Measurements from ENCODE around the gene CCNF. TPM values are rescaled to one million over a fixed set of nuclear protein-coding genes. Genes with fewer than 3 reads are reported as not detected.
A peak's percentile ranks its signal among the peaks of the same experiment; 100 is the strongest.

Gene CCNF
- total RNA-seq, 2 experiments from 2014 or later: 84.2 to 103 TPM

DNA sequence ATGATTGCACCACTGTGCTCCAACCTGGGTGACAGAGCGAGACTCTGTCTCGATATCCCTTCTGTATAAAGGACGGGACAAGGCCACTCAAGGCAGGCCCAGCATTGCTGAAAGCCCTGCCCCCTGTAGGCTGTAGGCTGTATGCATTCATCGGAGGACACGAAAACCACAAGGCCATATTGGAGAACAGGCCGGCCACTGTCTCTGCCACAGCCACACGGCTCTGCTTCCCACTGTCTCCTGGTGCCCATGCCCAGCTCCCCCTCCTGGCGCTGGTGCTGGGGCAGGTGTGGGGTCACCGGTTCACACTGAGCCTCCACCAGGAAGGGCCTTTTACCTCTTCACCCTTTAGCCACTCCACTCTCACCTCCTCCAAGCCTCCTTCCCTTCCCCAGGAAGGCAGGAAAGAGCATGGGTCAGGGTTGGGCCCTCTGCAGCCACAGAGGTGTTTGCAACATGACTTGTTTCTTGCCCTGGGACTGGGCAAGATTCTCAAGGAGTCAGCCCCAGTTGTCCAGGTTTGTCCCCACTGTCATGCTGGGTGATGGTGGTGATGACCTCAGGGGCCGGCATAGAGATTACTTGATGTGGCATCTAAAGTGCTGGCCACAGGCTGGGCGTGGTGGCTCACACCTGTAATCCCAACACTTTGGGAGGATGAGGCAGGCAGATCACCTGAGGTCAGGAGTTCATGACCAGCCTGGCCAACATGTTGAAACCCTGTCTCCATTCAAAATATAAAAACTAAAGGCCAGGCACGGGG, 36.6 kb downstream of the CCNF start:
- Mint-ChIP-seq H3K36me3 (no peaks in the 10 kb centered on the region), H3K4me1 (peaks cover 12% of the 10 kb centered on the region), H3K4me3 (no peak overlapping the region), H3K9me3 (ENCODE audit: low read depth) (no peaks in the 10 kb centered on the region), H3K27ac (no peak overlapping the region), H3K27me3 (peaks cover 35% of the 10 kb centered on the region)
- DNase-seq (no peak), ATAC-seq (no peak)
- CTCF ChIA-PET: no interaction called here

- Mint-ChIP-seq H3K4me1 (peaks cover 8% of the 10 kb centered on the region), H3K36me3 (no peaks in the 10 kb centered on the region), H3K4me3 (no peak overlapping the region), H3K9me3 (ENCODE audit: low read depth) (no peaks in the 10 kb centered on the region), H3K27me3 (peaks cover 36% of the 10 kb centered on the region), H3K27ac (no peak overlapping the region)
- DNase-seq (no peak), ATAC-seq (no peak)
- CTCF ChIA-PET: no interaction called here
Measured at GRCh38 chr16:2466667-2467527, 37.6 kb downstream of the CCNF start.

DNA sequence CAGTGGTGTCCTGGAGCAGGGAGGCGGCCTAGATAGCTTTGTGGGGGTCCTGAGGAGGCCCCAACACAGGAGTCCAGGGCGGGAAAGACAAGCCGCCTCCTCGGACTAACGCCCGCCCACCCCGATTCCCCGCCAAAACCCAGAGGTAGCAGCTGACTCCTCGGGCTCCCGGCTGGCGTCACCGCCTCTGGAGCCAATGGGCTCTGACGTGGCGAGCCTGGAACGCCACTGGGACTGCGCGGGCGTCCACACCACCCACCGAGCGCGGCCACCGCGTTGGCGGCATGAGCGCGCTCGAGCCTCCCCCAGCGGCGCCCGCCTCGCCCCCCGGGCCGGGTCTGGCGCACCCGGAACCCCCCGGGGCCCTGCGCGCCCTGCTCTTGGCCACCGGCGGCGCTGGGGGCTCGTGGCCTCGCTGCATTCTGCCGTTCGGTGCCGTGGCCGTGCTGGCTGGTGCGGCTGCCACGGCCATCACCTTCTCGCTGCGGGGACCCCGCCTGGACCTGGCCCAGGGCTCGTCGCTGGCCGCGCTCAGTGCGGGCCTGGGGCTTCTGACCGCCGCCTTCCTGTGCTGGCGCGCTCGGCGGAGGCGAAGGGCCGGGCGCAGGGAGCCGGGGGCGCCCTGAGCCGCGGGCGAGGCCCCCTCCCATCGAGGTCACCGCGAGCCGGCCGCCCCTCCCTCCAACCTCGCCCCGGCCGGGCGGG, 38.4 kb downstream of the CCNF start:
- peaks cover 43% of the 10 kb centered on the region for H3K27me3 Mint-ChIP-seq
- ATAC-seq: peak; percentile 24
- no peaks in the 10 kb centered on the region for H3K36me3 Mint-ChIP-seq
- CTCF ChIA-PET: interaction anchor here (0.7 to 2.6 kb wide), 4 partner anchors 8 to 46 kb away, joined by 3 to 9 read pairs (median 4); partner anchors contain the start of genes ATP6V0C and TEDC2
- peaks cover 8% of the 10 kb centered on the region for H3K4me1 Mint-ChIP-seq
- no peak overlapping the region for H3K27ac Mint-ChIP-seq
- no peak overlapping the region for H3K4me3 Mint-ChIP-seq
- DNase-seq: no peak
- H3K9me3 Mint-ChIP-seq (ENCODE audit: low read depth): no peaks in the 10 kb centered on the region

GRCh38 chr16:2468233-2468724, 39.0 kb downstream of the CCNF start:
- H3K4me3 Mint-ChIP-seq: no peak overlapping the region
- CTCF ChIA-PET: interaction anchor here (0.6 to 2.6 kb wide), 6 partner anchors 8 to 47 kb away, joined by 3 to 9 read pairs (median 3); partner anchors contain the start of genes ATP6V0C and TEDC2
- ATAC-seq: peak; percentile 14
- H3K36me3 Mint-ChIP-seq: no peaks in the 10 kb centered on the region
- no peak for DNase-seq
- peaks cover 8% of the 10 kb centered on the region for H3K4me1 Mint-ChIP-seq
- no peak overlapping the region for H3K27ac Mint-ChIP-seq
- peaks cover 49% of the 10 kb centered on the region for H3K27me3 Mint-ChIP-seq
- H3K9me3 Mint-ChIP-seq (ENCODE audit: low read depth): no peaks in the 10 kb centered on the region

DNA sequence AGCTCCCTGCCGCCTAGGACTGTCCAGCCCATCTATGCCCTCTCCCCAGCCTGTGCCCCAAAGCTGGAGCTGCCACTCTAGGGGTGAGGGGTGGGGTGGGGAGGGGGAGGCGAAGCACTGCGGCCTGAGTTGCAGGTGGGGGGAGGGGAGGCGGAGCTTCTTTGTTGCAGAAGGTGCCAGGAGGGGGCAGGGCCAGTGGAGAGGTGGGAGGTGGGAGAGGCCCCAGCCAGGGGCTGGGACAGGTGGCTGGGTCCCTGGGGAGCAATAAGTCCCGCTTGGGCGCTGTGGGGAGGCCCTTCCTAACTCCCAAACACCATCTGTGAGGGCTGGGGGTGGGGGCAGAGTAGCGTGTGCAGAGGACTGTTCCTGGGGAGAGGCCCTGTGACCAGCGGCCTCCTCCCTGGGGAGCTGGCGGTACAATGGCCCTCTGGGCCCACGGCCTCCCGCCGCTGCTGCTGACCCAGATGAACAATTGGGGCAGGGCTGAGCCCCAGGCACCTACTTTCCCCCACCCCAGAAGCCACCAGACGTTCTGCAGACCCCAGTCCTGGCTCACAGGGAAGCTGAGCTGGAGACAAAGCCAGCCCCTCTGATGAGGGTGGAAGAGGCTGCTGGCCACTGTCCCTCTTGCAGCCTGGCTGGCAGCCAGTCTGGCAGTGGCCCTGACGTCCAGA, 39.6 kb downstream of the CCNF start:
- CTCF ChIA-PET: interaction anchor here (0.6 to 2.6 kb wide), 6 partner anchors 9 to 48 kb away, joined by 3 to 9 read pairs (median 3); partner anchors contain the start of genes ATP6V0C and TEDC2
- ATAC-seq (no peak), DNase-seq (no peak)
- Mint-ChIP-seq H3K9me3 (ENCODE audit: low read depth) (no peaks in the 10 kb centered on the region), H3K27me3 (peaks cover 51% of the 10 kb centered on the region), H3K36me3 (no peaks in the 10 kb centered on the region), H3K4me1 (peaks cover 10% of the 10 kb centered on the region), H3K27ac (no peak overlapping the region), H3K4me3 (no peak overlapping the region)

DNA sequence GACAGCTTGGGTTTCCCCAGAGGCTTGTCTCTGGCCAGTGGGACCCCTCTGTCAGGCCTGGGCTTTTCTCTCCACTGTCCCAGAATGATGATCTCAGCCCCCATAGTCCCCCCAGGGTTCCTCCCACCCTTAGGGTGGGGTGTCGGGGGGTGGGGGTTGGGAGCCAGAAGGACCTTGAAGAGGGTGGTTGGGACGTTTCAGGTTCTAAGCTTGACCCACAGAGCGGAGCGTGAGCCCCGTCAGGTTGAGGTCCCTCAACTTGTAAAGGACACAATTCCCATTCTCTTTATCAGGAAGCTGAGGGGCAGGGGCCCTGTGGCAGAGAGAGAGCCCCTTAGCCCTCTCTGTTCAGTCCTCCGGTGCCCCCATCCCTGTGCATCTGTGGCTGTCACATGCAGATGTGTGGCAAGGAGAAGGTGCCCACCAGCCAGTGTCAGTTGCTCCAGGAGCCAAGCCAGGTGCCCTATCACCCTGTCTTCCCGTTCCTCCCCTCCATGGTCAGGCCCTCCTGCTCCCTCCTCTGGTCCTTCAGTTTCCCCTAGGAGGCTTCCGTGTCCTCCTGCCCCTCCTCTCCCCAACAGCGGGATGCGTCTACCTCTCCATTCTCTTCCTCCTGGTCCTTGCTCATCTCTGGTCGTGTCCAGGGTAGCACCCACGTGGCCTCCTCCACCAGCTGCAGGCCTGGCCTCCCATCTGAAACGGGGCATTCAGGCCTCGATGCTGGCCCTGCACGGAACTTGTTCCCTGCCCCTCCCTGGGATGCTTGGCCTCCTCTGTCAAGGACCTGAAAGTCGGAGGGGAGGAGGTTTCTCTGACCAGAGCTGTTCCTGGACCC, 40.4 kb downstream of the CCNF start:
- no peak overlapping the region for H3K27ac Mint-ChIP-seq

GRCh38 chr16:2470234-2470601, 41.0 kb downstream of the CCNF start:
- CTCF ChIA-PET: interaction anchor here (1.0 to 2.6 kb wide), 4 partner anchors 16 to 330 kb away, joined by 3 to 9 read pairs (median 4); no protein-coding TSS in a partner anchor
- Mint-ChIP-seq H3K27ac (no peak overlapping the region), H3K36me3 (no peaks in the 10 kb centered on the region), H3K9me3 (ENCODE audit: low read depth) (no peaks in the 10 kb centered on the region), H3K27me3 (peaks cover 51% of the 10 kb centered on the region), H3K4me1 (peaks cover 10% of the 10 kb centered on the region), H3K4me3 (no peak overlapping the region)
- no peak for DNase-seq
- no peak for ATAC-seq

More for the DNA sequence above, 40.4 kb downstream of the CCNF start:
- ATAC-seq (no peak), DNase-seq (no peak)
- H3K4me3 Mint-ChIP-seq: no peak overlapping the region
- H3K9me3 Mint-ChIP-seq (ENCODE audit: low read depth): no peaks in the 10 kb centered on the region
- peaks cover 51% of the 10 kb centered on the region for H3K27me3 Mint-ChIP-seq
- peaks cover 10% of the 10 kb centered on the region for H3K4me1 Mint-ChIP-seq
- no peaks in the 10 kb centered on the region for H3K36me3 Mint-ChIP-seq
- CTCF ChIA-PET: interaction anchor here (1.0 to 2.6 kb wide), 5 partner anchors 11 to 330 kb away, joined by 3 to 9 read pairs (median 3); no protein-coding TSS in a partner anchor

- H3K27ac Mint-ChIP-seq: no peak overlapping the region
- H3K27me3 Mint-ChIP-seq: peaks cover 51% of the 10 kb centered on the region
- H3K9me3 Mint-ChIP-seq (ENCODE audit: low read depth): no peaks in the 10 kb centered on the region
- no peaks in the 10 kb centered on the region for H3K36me3 Mint-ChIP-seq
- H3K4me1 Mint-ChIP-seq: peaks cover 10% of the 10 kb centered on the region
- no peak for ATAC-seq
- DNase-seq: no peak
- no peak overlapping the region for H3K4me3 Mint-ChIP-seq
- CTCF ChIA-PET: interaction anchor here (1.0 to 2.6 kb wide), 3 partner anchors 31 to 331 kb away, joined by 3 to 9 read pairs (median 3); no protein-coding TSS in a partner anchor
Measured at GRCh38 chr16:2470603-2471015, 41.4 kb downstream of the CCNF start.

DNA sequence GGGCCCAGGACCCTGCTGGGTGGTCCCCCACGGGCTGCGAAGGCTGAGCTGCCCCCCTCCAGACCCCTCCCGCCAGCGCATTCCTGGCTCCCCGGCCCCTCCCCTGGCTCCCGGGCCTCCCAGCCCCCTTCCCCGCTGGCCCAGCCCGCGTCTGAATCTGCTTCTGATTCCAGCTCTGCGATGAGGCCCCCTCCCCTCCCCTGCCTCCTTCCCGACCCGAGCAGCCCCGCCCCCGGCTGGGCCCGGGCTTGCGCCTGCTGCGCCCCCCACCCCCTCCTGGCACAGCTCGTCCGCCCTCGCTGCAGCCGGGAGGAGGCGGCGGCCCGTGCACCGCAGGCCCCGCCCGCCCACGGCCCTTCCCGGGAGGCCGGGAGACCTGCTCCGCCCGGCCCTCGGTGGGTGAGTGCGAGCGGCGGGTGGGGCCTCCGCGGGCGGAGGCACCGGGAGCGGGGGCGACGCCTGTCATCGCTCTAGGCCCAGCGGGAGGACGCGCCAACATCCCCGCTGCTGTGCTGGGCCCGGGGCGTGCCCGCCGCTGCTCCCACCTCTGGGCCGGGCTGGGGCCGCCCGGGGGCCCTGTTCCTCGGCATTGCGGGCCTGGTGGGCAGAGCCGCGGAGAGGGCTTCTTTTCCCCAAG, 41.9 kb downstream of the CCNF start, which contains the start of gene NTN3:
TSS of gene NTN3 (plus strand) at position 282 of the 637 bp plus-strand sequence. CDS start 405 bp downstream, outside the sequence.
- DNase-seq (no peak), ATAC-seq (no peak)

DNA sequence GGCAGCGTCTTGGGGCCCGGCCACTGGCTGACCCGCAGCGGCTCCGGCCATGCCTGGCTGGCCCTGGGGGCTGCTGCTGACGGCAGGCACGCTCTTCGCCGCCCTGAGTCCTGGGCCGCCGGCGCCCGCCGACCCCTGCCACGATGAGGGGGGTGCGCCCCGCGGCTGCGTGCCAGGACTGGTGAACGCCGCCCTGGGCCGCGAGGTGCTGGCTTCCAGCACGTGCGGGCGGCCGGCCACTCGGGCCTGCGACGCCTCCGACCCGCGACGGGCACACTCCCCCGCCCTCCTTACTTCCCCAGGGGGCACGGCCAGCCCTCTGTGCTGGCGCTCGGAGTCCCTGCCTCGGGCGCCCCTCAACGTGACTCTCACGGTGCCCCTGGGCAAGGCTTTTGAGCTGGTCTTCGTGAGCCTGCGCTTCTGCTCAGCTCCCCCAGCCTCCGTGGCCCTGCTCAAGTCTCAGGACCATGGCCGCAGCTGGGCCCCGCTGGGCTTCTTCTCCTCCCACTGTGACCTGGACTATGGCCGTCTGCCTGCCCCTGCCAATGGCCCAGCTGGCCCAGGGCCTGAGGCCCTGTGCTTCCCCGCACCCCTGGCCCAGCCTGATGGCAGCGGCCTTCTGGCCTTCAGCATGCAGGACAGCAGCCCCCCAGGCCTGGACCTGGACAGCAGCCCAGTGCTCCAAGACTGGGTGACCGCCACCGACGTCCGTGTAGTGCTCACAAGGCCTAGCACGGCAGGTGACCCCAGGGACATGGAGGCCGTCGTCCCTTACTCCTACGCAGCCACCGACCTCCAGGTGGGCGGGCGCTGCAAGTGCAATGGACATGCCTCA, 42.6 kb downstream of the CCNF start:
- Mint-ChIP-seq H3K4me1 (peaks cover 19% of the 10 kb centered on the region), H3K27ac (no peak overlapping the region), H3K27me3 (peaks cover 48% of the 10 kb centered on the region), H3K4me3 (no peak overlapping the region), H3K9me3 (ENCODE audit: low read depth) (no peaks in the 10 kb centered on the region), H3K36me3 (no peaks in the 10 kb centered on the region)
- CTCF ChIA-PET: no interaction called here
- no peak for ATAC-seq
- DNase-seq: no peak

More for the DNA sequence above, 41.9 kb downstream of the CCNF start, which contains the start of gene NTN3:
- H3K4me3 Mint-ChIP-seq: no peak within 1 kb of the TSS
- H3K9me3 Mint-ChIP-seq (ENCODE audit: low read depth): no peaks in the 10 kb centered on the region
- CTCF ChIA-PET: interaction anchor here (1.0 to 1.4 kb wide), 2 partner anchors 219 to 331 kb away, joined by 3 read pairs; no protein-coding TSS in a partner anchor
- H3K27me3 Mint-ChIP-seq: peaks cover 51% of the 10 kb centered on the region
- H3K36me3 Mint-ChIP-seq: no peaks in the 10 kb centered on the region
- peaks cover 14% of the 10 kb centered on the region for H3K4me1 Mint-ChIP-seq
- H3K27ac Mint-ChIP-seq: no peak within 1 kb of the TSS

- Mint-ChIP-seq H3K27ac (no peak overlapping the region), H3K36me3 (no peaks in the 10 kb centered on the region), H3K9me3 (ENCODE audit: low read depth) (no peaks in the 10 kb centered on the region), H3K4me1 (peaks cover 17% of the 10 kb centered on the region), H3K4me3 (no peak overlapping the region), H3K27me3 (peaks cover 43% of the 10 kb centered on the region)
- CTCF ChIA-PET: no interaction called here
- no peak for DNase-seq
- no peak for ATAC-seq
Measured at GRCh38 chr16:2472488-2472864, 43.2 kb downstream of the CCNF start.
